ENCODE data around the gene MUSTN1. TPM values are rescaled to one million over a fixed set of nuclear protein-coding genes. Genes with fewer than 3 reads are reported as not detected.

MUSTN1 gene
- total and polyA plus RNA-seq, 2 donors (not counting 3 experiments of a cell fraction or from before 2014, with no cell fraction given), result 1.1 to 2.2 TPM

- BruUV-seq (replicated peaks), result no TSS peak
- dilution Hi-C loops (cut with MboI; ENCODE audit: extremely low pct_ligation_motif_present, low sequenced_read_pairs), result no loop called here
- intact Hi-C loops (cut with micrococcal nuclease), result no loop called here
- H3K79me2 ChIP-seq (ENCODE audit: control insufficient read depth, insufficient read depth, low read length), result no peaks in the 10 kb centered on the region
- FAIRE-seq, result no peak
- H3K9me3 ChIP-seq (replicated peaks; ENCODE audit: control insufficient read depth, insufficient read depth, low read length), result no peaks in the 10 kb centered on the region
- ChIA-PET POLR2A (no interaction called here), CTCF (interaction anchor here (0.9 to 2.4 kb wide), 3 partner anchors 10 to 15 kb away, joined by 3 to 12 read pairs (median 4); no protein-coding TSS in a partner anchor)
- H3K9me1 ChIP-seq (replicated peaks; ENCODE audit: control insufficient read depth, extremely low read depth, insufficient read depth, low read length), result no peaks in the 10 kb centered on the region
- no peaks in the 10 kb centered on the region for H3K27me3 ChIP-seq (ENCODE audit: control insufficient read depth in 2 of 2, insufficient read depth in 2 of 2, low read length in 2 of 2)
- H3K27ac ChIP-seq (ENCODE audit: insufficient read depth, low read depth, low read length), result no peak within 1 kb of the TSS
- no peaks in the 10 kb centered on the region for H4K20me1 ChIP-seq (replicated peaks; ENCODE audit: control insufficient read depth, extremely low read depth, insufficient read depth, low read length)
- H3K9ac ChIP-seq (replicated peaks; ENCODE audit: extremely low read depth, insufficient read depth, low read length), result no peak within 1 kb of the TSS
- H3K4me3 ChIP-seq (replicated peaks in 1 of 3; ENCODE audit: insufficient read depth in 1 of 3, low read depth in 1 of 3, low read length in 3 of 3), result no peak within 1 kb of the TSS
- peaks cover 6% of the 10 kb centered on the region for H3K4me1 ChIP-seq (ENCODE audit: control insufficient read depth, extremely low read depth, insufficient read depth, low read length)
- no peak within 1 kb of the TSS for H3K4me2 ChIP-seq (ENCODE audit: insufficient read depth, low read length)
- no peak within 1 kb of the TSS for H2AFZ ChIP-seq (ENCODE audit: low read depth, low read length)
- no peaks in the 10 kb centered on the region for H3K36me3 ChIP-seq (ENCODE audit: control insufficient read depth in 2 of 2, extremely low read depth in 1 of 2, insufficient read depth in 2 of 2, low read length in 2 of 2)
- no peak for TF ChIP-seq POLR2AphosphoS5 (IDR thresholded peaks at IDR 0.05; ENCODE audit: insufficient read depth, low read depth, low read length)
- TF ChIP-seq GATA2 (IDR thresholded peaks at IDR 0.05; ENCODE audit: insufficient read depth, insufficient read length, low read depth, low read length), result no peak
- no peak for TF ChIP-seq EZH2 (IDR thresholded peaks at IDR 0.05; ENCODE audit: borderline replicate concordance, low read depth, low read length, severe bottlenecking)
- no peak for TF ChIP-seq FOS (IDR thresholded peaks at IDR 0.05; ENCODE audit: borderline replicate concordance, insufficient read depth, low read length)
- TF ChIP-seq POLR2A (IDR thresholded peaks at IDR 0.05; ENCODE audit: low read depth, low read length), result no peak
- TF ChIP-seq MAX (IDR thresholded peaks at IDR 0.05; ENCODE audit: insufficient read depth, insufficient read length), result no peak
- TF ChIP-seq JUN (IDR thresholded peaks at IDR 0.05; ENCODE audit: borderline replicate concordance, insufficient read depth, insufficient read length, low read depth), result no peak
- no peak for TF ChIP-seq CTCF (IDR thresholded peaks at IDR 0.05; ENCODE audit: extremely low read depth in 1 of 2, insufficient read depth in 1 of 2, low read depth in 1 of 2, low read length in 2 of 2)
- no peak for TF ChIP-seq MYC (IDR thresholded peaks at IDR 0.05; ENCODE audit: low read depth, low read length)
- DNase-seq (ENCODE audit: low read depth, low spot score), result no peak
These were observed 4.1 kb downstream of the MUSTN1 start, which contains the start of gene ITIH4 for GRCh38 chr3:52830535-52831258. ITIH4 (minus strand) TSS chr3:52830672; CDS start chr3:52830642, 30 bp downstream.
